GM19467 (cell line): ENCODE measurements around the gene GNG7.
"Not testable (repeated sequence)": the region's sequence is repeated elsewhere in the genome, so short reads cannot be mapped to it uniquely, and the experiment has no call there.

Source experiments
- ATAC-seq: cut with Tn5 transposase; IDR thresholded peaks from one replicate; pipeline ENCODE4 v1.9.1; 2021; ENCODE audit warnings: mild to moderate bottlenecking, moderate library complexity; ENCODE audit not compliant: unreplicated experiment

The GNG7 gene

GRCh38 chr19:2678044-2678671, 24.3 kb downstream of the GNG7 start:
- no peak for ATAC-seq

GRCh38 chr19:2676823-2677222, 25.7 kb downstream of the GNG7 start:
- ATAC-seq = no peak

GRCh38 chr19:2675892-2676291, 26.6 kb downstream of the GNG7 start:
- no peak for ATAC-seq

GRCh38 chr19:2670217-2670616, 32.3 kb downstream of the GNG7 start:
- ATAC-seq = no peak

GRCh38 chr19:2668175-2668763, 34.2 kb downstream of the GNG7 start:
- ATAC-seq = no peak

- ATAC-seq = not testable (repeated sequence)
Observed at GRCh38 chr19:2667349-2667748, 35.1 kb downstream of the GNG7 start.

GRCh38 chr19:2666344-2666994, 36.0 kb downstream of the GNG7 start:
- no peak for ATAC-seq

GRCh38 chr19:2665103-2665502, 37.4 kb downstream of the GNG7 start:
- no peak for ATAC-seq

GRCh38 chr19:2663920-2664571, 38.4 kb downstream of the GNG7 start:
- no peak for ATAC-seq

- ATAC-seq = no peak
Observed at GRCh38 chr19:2661615-2662014, 40.9 kb downstream of the GNG7 start.

GRCh38 chr19:2659856-2660432, 42.5 kb downstream of the GNG7 start:
- ATAC-seq = no peak

- ATAC-seq = no peak
Observed at GRCh38 chr19:2656533-2656932, 46.0 kb downstream of the GNG7 start.

- no peak for ATAC-seq
Observed at GRCh38 chr19:2653710-2654707, 48.5 kb downstream of the GNG7 start.

GRCh38 chr19:2653218-2653617, 49.3 kb downstream of the GNG7 start:
- ATAC-seq = no peak

GRCh38 chr19:2652504-2653099, 49.9 kb downstream of the GNG7 start:
- no peak for ATAC-seq

GRCh38 chr19:2651002-2651733, 51.3 kb downstream of the GNG7 start:
- ATAC-seq = not testable (repeated sequence)

- ATAC-seq = no peak
Observed at GRCh38 chr19:2650515-2650914, 52.0 kb downstream of the GNG7 start.

GRCh38 chr19:2648528-2648937, 54.0 kb downstream of the GNG7 start:
- ATAC-seq = no peak

- no peak for ATAC-seq
Observed at GRCh38 chr19:2648099-2648498, 54.4 kb downstream of the GNG7 start.
